Measurements from ENCODE around the gene ZDHHC11.
"Not testable (repeated sequence)": the region's sequence is repeated elsewhere in the genome, so short reads cannot be mapped to it uniquely, and the experiment has no call there.

Gene ZDHHC11

DNA sequence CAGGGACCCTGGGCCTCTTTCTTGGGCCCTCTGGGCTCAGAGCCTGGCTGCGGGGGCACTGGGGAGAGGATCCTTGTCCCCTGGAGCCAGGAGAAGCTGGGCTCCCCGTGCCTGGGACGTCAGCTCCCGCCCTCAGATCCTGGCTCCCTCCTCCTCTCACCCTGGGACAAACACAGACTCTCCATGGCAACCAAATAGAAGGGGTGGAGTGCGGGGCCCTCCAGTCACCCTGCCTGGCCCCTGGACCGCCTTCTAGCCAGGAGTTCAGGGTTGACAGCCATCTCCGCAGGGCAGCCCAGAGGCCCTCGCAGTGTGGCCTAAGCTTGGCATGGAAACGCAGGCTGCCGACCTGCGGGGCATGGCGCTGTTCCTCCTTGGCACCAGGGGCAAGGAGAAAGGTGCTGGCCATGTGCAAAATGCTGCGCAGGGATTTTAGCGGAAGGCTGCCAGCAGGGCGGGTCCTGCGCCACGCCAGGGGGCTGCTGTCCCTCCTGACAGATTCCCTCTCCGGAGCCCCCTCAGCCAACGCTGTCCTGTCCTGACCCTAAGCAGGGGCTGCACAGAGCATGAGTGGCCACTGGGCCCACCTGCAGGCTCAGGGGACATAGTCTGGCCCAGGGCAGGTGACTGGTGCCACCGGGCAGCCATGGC, 1.0 kb downstream of the ZDHHC11 start:
- H3K4me3 ChIP-seq, result no peak overlapping the region
- peak overlapping the region in 1 of 21 experiments; percentile 25 for H3K27ac ChIP-seq

DNA sequence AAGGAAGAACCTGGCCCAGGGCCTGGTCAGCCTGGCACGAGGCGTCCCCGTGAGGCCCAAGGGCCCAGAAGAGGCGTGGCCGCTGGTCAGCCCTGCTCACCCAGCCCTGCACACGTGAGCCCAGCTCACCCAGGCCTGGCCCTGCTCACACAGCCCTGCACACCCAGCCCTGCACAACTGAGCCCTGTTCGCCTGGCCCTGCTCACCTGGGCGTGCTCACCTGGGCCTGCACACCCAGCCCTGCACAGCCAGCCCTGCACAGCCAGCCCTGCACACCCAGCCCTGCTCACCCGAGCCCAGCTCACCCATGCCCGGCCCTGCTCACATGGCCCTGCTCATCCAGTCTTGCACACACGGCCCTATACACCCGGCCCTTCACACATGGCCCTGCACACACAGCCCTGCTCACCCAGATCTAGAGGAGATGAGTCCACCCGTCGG, 2.1 kb downstream of the ZDHHC11 start:
- no peak overlapping the region for H3K4me3 ChIP-seq
- H3K27ac ChIP-seq, result no peak overlapping the region

- H3K27ac ChIP-seq, H3K4me3 ChIP-seq: not testable (repeated sequence)
Observed at GRCh38 chr5:847736-848135, 3.0 kb downstream of the ZDHHC11 start.

- not testable (repeated sequence) for H3K4me3 ChIP-seq, H3K27ac ChIP-seq
Observed at GRCh38 chr5:847212-847611, 3.6 kb downstream of the ZDHHC11 start.

GRCh38 chr5:846602-847091, 4.1 kb downstream of the ZDHHC11 start:
- not testable (repeated sequence) for H3K27ac ChIP-seq, H3K4me3 ChIP-seq

DNA sequence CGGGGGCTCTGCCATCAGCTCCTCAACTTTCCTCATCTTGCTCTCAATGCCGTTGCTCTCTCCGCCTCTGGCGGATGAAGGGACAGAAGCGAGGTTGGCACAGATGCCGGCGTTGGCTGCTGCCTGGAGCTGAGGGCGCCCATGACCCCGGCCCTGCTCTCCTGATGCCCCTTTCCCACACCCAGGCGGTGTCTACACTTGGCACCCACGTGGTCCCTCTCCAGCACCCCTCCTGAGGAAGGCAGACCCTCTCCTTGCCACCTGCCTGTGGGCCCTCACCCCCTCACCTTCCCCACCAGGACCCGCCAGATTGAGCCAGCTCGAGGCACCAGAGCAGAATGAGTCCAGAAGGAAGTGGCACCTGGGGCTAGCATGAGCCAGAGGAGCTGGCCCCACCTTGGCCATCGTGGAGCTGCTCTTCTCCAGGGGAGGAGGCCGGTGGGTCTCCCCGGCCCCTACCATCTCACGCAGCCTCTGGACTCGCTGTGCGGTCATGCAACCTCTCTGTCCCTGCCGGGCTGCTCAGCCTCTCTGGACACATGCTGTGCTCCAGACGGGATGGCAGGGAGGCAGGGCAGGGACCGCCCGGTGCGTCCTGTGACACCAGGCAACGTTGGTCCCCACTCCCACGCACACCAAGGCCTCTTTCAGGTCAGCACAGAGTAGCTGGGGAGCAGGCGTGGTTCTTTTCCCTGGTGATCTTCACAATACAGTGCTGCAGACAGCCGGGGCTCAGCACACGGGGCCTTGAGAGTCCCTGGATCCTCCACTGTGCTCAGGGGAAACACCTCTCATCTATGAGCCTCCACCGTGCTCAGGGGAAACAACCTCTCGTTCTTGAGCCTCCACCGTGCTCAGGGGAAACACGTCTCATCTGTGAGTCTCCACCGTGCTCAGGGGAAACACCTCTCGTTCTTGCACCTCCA, 4.8 kb downstream of the ZDHHC11 start:
- not testable (repeated sequence) for H3K27ac ChIP-seq, H3K4me3 ChIP-seq

- not testable (repeated sequence) for H3K27ac ChIP-seq, H3K4me3 ChIP-seq
Observed at GRCh38 chr5:845031-845675, 5.6 kb downstream of the ZDHHC11 start.

GRCh38 chr5:844426-844825, 6.4 kb downstream of the ZDHHC11 start:
- not testable (repeated sequence) for H3K4me3 ChIP-seq, H3K27ac ChIP-seq

DNA sequence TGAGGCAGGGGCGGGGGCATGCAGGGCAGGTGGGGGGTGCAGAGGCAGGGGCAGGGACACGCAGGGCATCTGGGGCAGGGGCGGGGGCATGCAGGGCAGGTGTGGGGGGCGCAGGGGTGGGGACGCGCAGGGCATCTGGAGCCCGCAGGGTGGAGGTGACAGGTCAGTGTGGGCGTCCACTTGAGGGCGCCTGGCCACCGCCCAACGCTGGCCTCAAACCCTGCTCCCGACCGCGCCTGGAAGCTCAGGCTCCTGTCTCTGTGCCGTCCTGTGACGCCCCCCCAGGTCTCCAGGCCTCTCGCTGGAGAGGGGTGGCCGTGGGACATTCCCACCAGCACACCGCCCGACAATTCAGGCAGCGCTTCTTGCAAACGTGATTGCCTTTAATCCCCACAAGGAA, 6.9 kb downstream of the ZDHHC11 start:
- not testable (repeated sequence) for H3K4me3 ChIP-seq, H3K27ac ChIP-seq

GRCh38 chr5:843371-843770, 7.4 kb downstream of the ZDHHC11 start:
- not testable (repeated sequence) for H3K4me3 ChIP-seq, H3K27ac ChIP-seq

- H3K27ac ChIP-seq, H3K4me3 ChIP-seq: not testable (repeated sequence)
Observed at GRCh38 chr5:842402-843221, 8.2 kb downstream of the ZDHHC11 start.

DNA sequence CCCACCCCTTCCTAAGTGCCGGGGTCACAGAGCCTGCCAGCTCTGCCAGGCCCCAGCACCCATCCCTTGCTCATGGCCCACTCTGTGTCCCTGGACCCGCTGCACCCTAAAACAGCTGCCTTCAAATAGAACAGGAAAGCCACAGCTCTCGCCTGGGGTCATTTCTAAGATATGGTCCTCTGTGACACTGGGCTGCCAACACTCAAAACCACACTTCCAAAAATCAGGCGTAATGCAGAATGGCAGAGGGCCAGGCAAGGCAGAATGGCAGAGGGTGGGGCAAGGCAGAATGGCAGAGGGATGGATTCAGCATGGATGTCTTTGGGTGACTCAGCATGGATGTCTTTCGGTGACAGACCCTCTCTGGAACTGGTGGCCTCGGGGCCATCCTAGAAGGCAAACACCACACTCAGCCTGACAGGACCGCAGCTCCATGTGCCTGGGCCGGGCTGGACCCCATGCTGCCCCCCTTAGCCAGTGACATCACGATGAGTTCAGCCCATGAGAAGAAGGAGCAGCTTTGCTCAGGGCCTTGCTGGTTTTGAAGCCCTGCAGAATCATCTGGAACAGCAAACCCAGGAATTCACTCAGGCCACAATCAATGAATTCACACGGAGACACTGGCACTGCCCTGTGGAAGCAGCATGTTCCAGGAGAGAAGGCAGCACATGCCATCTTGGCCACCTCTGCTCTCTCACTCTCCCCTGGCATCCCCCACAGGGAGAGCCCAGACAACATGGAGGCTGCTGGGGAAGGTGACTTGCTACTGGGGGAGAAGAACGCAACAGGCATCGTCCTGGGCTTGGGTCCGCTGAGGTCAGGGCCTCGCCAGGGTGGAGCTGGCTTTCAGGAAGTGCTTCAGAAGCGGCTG, 9.0 kb downstream of the ZDHHC11 start:
- H3K4me3 ChIP-seq, H3K27ac ChIP-seq: not testable (repeated sequence)

- not testable (repeated sequence) for H3K27ac ChIP-seq, H3K4me3 ChIP-seq
Observed at GRCh38 chr5:840974-841435, 9.8 kb downstream of the ZDHHC11 start.

- H3K27ac ChIP-seq, result not testable (repeated sequence)
Observed at GRCh38 chr5:840118-840973, 10.4 kb downstream of the ZDHHC11 start.

GRCh38 chr5:838431-838851, 12.3 kb downstream of the ZDHHC11 start:
- not testable (repeated sequence) for H3K27ac ChIP-seq, H3K4me3 ChIP-seq

More at GRCh38 chr5:840118-840973, 10.4 kb downstream of the ZDHHC11 start:
- H3K4me3 ChIP-seq, result not testable (repeated sequence)

- H3K4me3 ChIP-seq, H3K27ac ChIP-seq: not testable (repeated sequence)
Observed at GRCh38 chr5:837621-838121, 13.1 kb downstream of the ZDHHC11 start.

GRCh38 chr5:835933-836612, 14.7 kb downstream of the ZDHHC11 start:
- H3K27ac ChIP-seq, H3K4me3 ChIP-seq: not testable (repeated sequence)

All from skin epidermis (tissue), 12 donors.